Endothelial cell of umbilical vein (primary cell): ENCODE data around the gene FNIP2. TPM values are rescaled to one million over a fixed set of nuclear protein-coding genes. Genes with fewer than 3 reads are reported as not detected.

ENCODE experiments used
- BruUV-seq: library from RNA; stranded (reverse); fragments of 400-500 nt; replicated peaks from 2 replicates; lab custom pipeline; 2021; lab: Mats Ljungman, UMichigan
- CTCF ChIA-PET: fragments of 300-600, 350-600 bp; sonication (Branson Sonifier 250); formaldehyde crosslinking; loops from one replicate; lab custom pipeline; 2021; ENCODE audit warnings: antibody characterized with exemption, inconsistent platforms; lab: Charles Lee
- POLR2A ChIA-PET: fragments of 300-600, 350-600 bp; sonication (Branson Sonifier 250); formaldehyde crosslinking; loops from one replicate; lab custom pipeline; 2021; ENCODE audit warnings: antibody characterized with exemption, inconsistent platforms; lab: Charles Lee
- DNase-seq: peaks from one replicate; pipeline ENCODE4 v3.0.0-alpha.2; 2011; ENCODE audit warnings: low read depth, low spot score
- FAIRE-seq: peaks from 2 replicates; lab custom pipeline; 2011; peaks lifted over from hg19 to GRCh38; lab: Jason Lieb, UNC
- H2AFZ ChIP-seq: 2 replicates; pipeline ENCODE4 v1.6.0; 2012; ENCODE audit warnings: low read depth, low read length, control low read depth, inconsistent platforms
- H3K27ac ChIP-seq: 2 replicates; pipeline ENCODE4 v1.5.1; 2011; ENCODE audit warnings: low read depth, mild to moderate bottlenecking, control low read depth, low read length, moderate library complexity; ENCODE audit not compliant: insufficient read depth
- H3K27me3 ChIP-seq, 2 experiments: 2 replicates each; pipeline versions ENCODE4 v1.6.0 to v1.6.1; 2011; ENCODE audit warnings: low read length in 2 of 2, mixed read lengths in 1 of 2; ENCODE audit not compliant: control insufficient read depth in 2 of 2, insufficient read depth in 2 of 2
- H3K36me3 ChIP-seq, 2 experiments: 2 replicates in 1 of 2; 3 replicates in 1 of 2; pipeline ENCODE4 v1.5.1; 2011; ENCODE audit warnings: low read length in 2 of 2, mild to moderate bottlenecking in 1 of 2, moderate library complexity in 1 of 2; ENCODE audit not compliant: control insufficient read depth in 2 of 2, insufficient read depth in 2 of 2; ENCODE audit errors: extremely low read depth in 1 of 2
- H3K4me1 ChIP-seq: 3 replicates; pipeline ENCODE4 v1.5.1; 2011; ENCODE audit warnings: mild to moderate bottlenecking, low read length; ENCODE audit not compliant: control insufficient read depth, insufficient read depth; ENCODE audit errors: extremely low read depth
- H3K4me2 ChIP-seq: 2 replicates; pipeline ENCODE4 v1.6.1; 2011; ENCODE audit warnings: low read length, control low read depth, mixed read lengths; ENCODE audit not compliant: insufficient read depth
- H3K4me3 ChIP-seq, 3 experiments: fragments of 200-600 bp in 1 of 3; sonication (generic), shearing (Covaris generic) in 1 of 3; replicated peaks in 1 of 3; 2 replicates each; pipeline ENCODE4 v1.5.1; 2011 to 2016; ENCODE audit warnings: control low read depth in 3 of 3, low read length in 3 of 3, mild to moderate bottlenecking in 2 of 3, inconsistent platforms in 1 of 3, low read depth in 1 of 3, moderate library complexity in 1 of 3; ENCODE audit not compliant: insufficient read depth in 1 of 3
- H3K79me2 ChIP-seq: 2 replicates; pipeline ENCODE4 v1.6.0; 2012; ENCODE audit warnings: low read length, inconsistent platforms; ENCODE audit not compliant: control insufficient read depth, insufficient read depth
- H3K9ac ChIP-seq: replicated peaks from 2 replicates; pipeline ENCODE3; 2011; ENCODE audit warnings: low read length, control low read depth; ENCODE audit not compliant: insufficient read depth; ENCODE audit errors: extremely low read depth
- H3K9me1 ChIP-seq: replicated peaks from 3 replicates; pipeline ENCODE4 v1.6.0; 2011; ENCODE audit warnings: mild to moderate bottlenecking, low read length; ENCODE audit not compliant: control insufficient read depth, insufficient read depth; ENCODE audit errors: extremely low read depth
- H3K9me3 ChIP-seq: replicated peaks from 2 replicates; pipeline ENCODE4 v1.5.1; 2012; ENCODE audit warnings: low read length, inconsistent platforms; ENCODE audit not compliant: control insufficient read depth, insufficient read depth
- H4K20me1 ChIP-seq: replicated peaks from 2 replicates; pipeline ENCODE3; 2011; ENCODE audit warnings: mild to moderate bottlenecking, low read length; ENCODE audit not compliant: control insufficient read depth, insufficient read depth; ENCODE audit errors: extremely low read depth
- CTCF ChIP-seq, 2 donors: IDR thresholded peaks; 1 replicate in 1 of 2; 2 replicates in 1 of 2; pipeline ENCODE4 v1.5.1; 2011; ENCODE audit warnings: low read length in 2 of 2, mild to moderate bottlenecking in 2 of 2, moderate library complexity in 2 of 2, control low read depth in 1 of 2, inconsistent platforms in 1 of 2, low read depth in 1 of 2; ENCODE audit not compliant: insufficient read depth in 1 of 2; ENCODE audit errors: extremely low read depth in 1 of 2
- EZH2 ChIP-seq: IDR thresholded peaks from 2 replicates; pipeline ENCODE4 v1.6.1; 2012; ENCODE audit warnings: borderline replicate concordance, low read depth, mild to moderate bottlenecking, moderate library complexity, low read length, inconsistent platforms; ENCODE audit not compliant: severe bottlenecking
- FOS ChIP-seq: IDR thresholded peaks from 2 replicates; pipeline ENCODE4 v1.6.1; 2011; ENCODE audit warnings: mild to moderate bottlenecking, low read length, moderate library complexity, borderline replicate concordance; ENCODE audit not compliant: insufficient read depth
- GATA2 ChIP-seq: IDR thresholded peaks from 2 replicates; pipeline ENCODE4 v1.7.0; 2011; ENCODE audit warnings: low read depth, mild to moderate bottlenecking, moderate library complexity, mixed read lengths, low read length; ENCODE audit not compliant: insufficient read length, insufficient read depth
- JUN ChIP-seq: IDR thresholded peaks from 2 replicates; pipeline ENCODE4 v1.6.1; 2011; ENCODE audit warnings: borderline replicate concordance, low read depth; ENCODE audit not compliant: insufficient read length, insufficient read depth
- MAX ChIP-seq: IDR thresholded peaks from 2 replicates; pipeline ENCODE4 v1.6.1; 2011; ENCODE audit not compliant: insufficient read depth, insufficient read length
- MYC ChIP-seq: IDR thresholded peaks from one replicate; pipeline ENCODE4 v1.6.1; 2011; ENCODE audit warnings: mild to moderate bottlenecking, low read depth, low read length
- POLR2A ChIP-seq: IDR thresholded peaks from 2 replicates; pipeline ENCODE4 v1.6.1; 2012; ENCODE audit warnings: low read depth, mild to moderate bottlenecking, control low read depth, low read length
- POLR2AphosphoS5 ChIP-seq: IDR thresholded peaks from 2 replicates; pipeline ENCODE4 v1.6.1; 2012; ENCODE audit warnings: low read depth, mild to moderate bottlenecking, control low read depth, low read length, moderate library complexity; ENCODE audit not compliant: insufficient read depth
- dilution Hi-C: fragments of 300-500 bp; cut with MboI; formaldehyde crosslinking; loops from one replicate; pipeline ENCODE4 v1.15.0; 2019; ENCODE audit warnings: low sequenced_read_pairs; ENCODE audit not compliant: extremely low pct_ligation_motif_present
- intact Hi-C: fragments of 100-400 bp; cut with micrococcal nuclease; formaldehyde crosslinking; loops from one replicate; pipeline ENCODE4 v1.10.0; 2022
- polyA plus RNA-seq, 4 experiments: library from polyadenylated mRNA; depleted of rRNA in 3 of 4; stranded (reverse) in 3 of 4; unstranded in 1 of 4; fragments of >200 nt; gene quantifications; 2 replicates each; pipeline versions ENCODE4 v1.2.1 to v1.2.3, GENCODE V29; 2011 to 2012; ENCODE audit warnings: missing spikeins in 1 of 4
- total RNA-seq: library from RNA; stranded (reverse); gene quantifications from 2 replicates; pipeline ENCODE4 v1.2.3, GENCODE V29; 2021

FNIP2 gene
- total and polyA plus RNA-seq, 2 donors (not counting 3 experiments of a cell fraction or from before 2014, with no cell fraction given) = 4.5 to 14.4 TPM

- Histone ChIP-seq H4K20me1 (no peaks in the 10 kb centered on the region), H3K9me3 (no peaks in the 10 kb centered on the region), H3K79me2 (no peaks in the 10 kb centered on the region), H3K4me2 (no peak overlapping the region), H3K9ac (no peak overlapping the region), H3K9me1 (no peaks in the 10 kb centered on the region), H2AFZ (no peak overlapping the region), H3K4me3 (no peak overlapping the region), H3K27ac (no peak overlapping the region), H3K4me1 (peaks cover 15% of the 10 kb centered on the region), H3K27me3 (no peaks in the 10 kb centered on the region), H3K36me3 (peaks cover 0 to 2% of the 10 kb centered on the region in 2 experiments)
- BruUV-seq = no TSS peak
- TF ChIP-seq GATA2 (no peak), MYC (no peak), CTCF (IDR thresholded peaks at IDR 0.05; ENCODE audit: extremely low read depth in 1 of 2, insufficient read depth in 1 of 2, low read depth in 1 of 2, low read length in 2 of 2) (no peak), MAX (no peak), JUN (no peak), POLR2AphosphoS5 (no peak), FOS (no peak), POLR2A (no peak), EZH2 (no peak)
- DNase-seq (no peak), FAIRE-seq (no peak)
- dilution Hi-C loops = no loop called here
- POLR2A ChIA-PET = no interaction called here
- intact Hi-C loops = no loop called here
- CTCF ChIA-PET = interaction anchor here (0.9 to 1.7 kb wide), 4 partner anchors 18 to 328 kb away, joined by 3 to 7 read pairs (median 5); no protein-coding TSS in a partner anchor
These were observed 106.2 kb downstream of the FNIP2 start for GRCh38 chr4:158875026-158875425.
